ENCODE results near the gene PGBD4.

GRCh38 chr15:34085746-34086145, 16.1 kb upstream of the PGBD4 start:
- TF ChIP-seq CTCF (conservative IDR thresholded peaks at IDR 0.05 in 1 of 2, IDR thresholded peaks at IDR 0.05 in 1 of 2; ENCODE audit: extremely low read depth in 1 of 2, insufficient read depth in 1 of 2, low read depth in 1 of 2, low read length in 2 of 2) (no peak), EZH2 (IDR thresholded peaks at IDR 0.05; ENCODE audit: borderline replicate concordance, low read length) (no peak)
